Keratinocyte (primary cell): ENCODE measurements around the gene CGN. TPM values are rescaled to one million over a fixed set of nuclear protein-coding genes. Genes with fewer than 3 reads are reported as not detected.

Source experiments
- DNase-seq: peaks from one replicate; pipeline ENCODE4 v3.0.0-alpha.2; 2011; ENCODE audit warnings: low read depth, missing footprints, low spot score
- FAIRE-seq: peaks from 2 replicates; lab custom pipeline; 2011; peaks lifted over from hg19 to GRCh38; lab: Jason Lieb, UNC
- H2AFZ ChIP-seq: 2 replicates; pipeline ENCODE4 v1.6.0; 2012; ENCODE audit warnings: low read length, control low read depth, inconsistent platforms; ENCODE audit not compliant: control insufficient read depth
- H3K27ac ChIP-seq: 2 replicates; pipeline ENCODE4 v1.5.1; 2011; ENCODE audit warnings: low read length; ENCODE audit not compliant: control insufficient read depth, insufficient read depth
- H3K27me3 ChIP-seq: 3 replicates; pipeline ENCODE4 v1.6.0; 2011; ENCODE audit warnings: low read length; ENCODE audit not compliant: control insufficient read depth, insufficient read depth; ENCODE audit errors: extremely low read depth
- H3K36me3 ChIP-seq, 2 experiments: 2 replicates in 1 of 2; 3 replicates in 1 of 2; pipeline ENCODE4 v1.5.1; 2011; ENCODE audit warnings: low read length in 2 of 2, mild to moderate bottlenecking in 1 of 2; ENCODE audit not compliant: control insufficient read depth in 2 of 2, insufficient read depth in 2 of 2; ENCODE audit errors: extremely low read depth in 1 of 2
- H3K4me1 ChIP-seq: 3 replicates; pipeline ENCODE4 v1.5.1; 2011; ENCODE audit warnings: low read length; ENCODE audit not compliant: control insufficient read depth, insufficient read depth; ENCODE audit errors: extremely low read depth
- H3K4me2 ChIP-seq: 3 replicates; pipeline ENCODE4 v1.6.0; 2011; ENCODE audit warnings: low read depth, low read length; ENCODE audit not compliant: control insufficient read depth, insufficient read depth; ENCODE audit errors: extremely low read depth
- H3K4me3 ChIP-seq, 3 experiments: fragments of 200-600 bp in 1 of 3; sonication (generic) in 1 of 3; 2 replicates in 2 of 3; 3 replicates in 1 of 3; pipeline ENCODE4 v1.5.1; 2011 to 2016; ENCODE audit warnings: low read length in 3 of 3, mild to moderate bottlenecking in 3 of 3, control low read depth in 2 of 3, inconsistent platforms in 1 of 3, low read depth in 1 of 3, mixed read lengths in 1 of 3, mixed run types in 1 of 3, moderate library complexity in 1 of 3; ENCODE audit not compliant: control insufficient read depth in 2 of 3, insufficient read depth in 2 of 3; ENCODE audit errors: extremely low read depth in 1 of 3
- H3K79me2 ChIP-seq: 2 replicates; pipeline ENCODE4 v1.6.0; 2012; ENCODE audit warnings: low read length; ENCODE audit not compliant: control insufficient read depth, insufficient read depth
- H3K9ac ChIP-seq: 3 replicates; pipeline ENCODE4 v1.6.0; 2011; ENCODE audit warnings: low read length; ENCODE audit not compliant: control insufficient read depth, insufficient read depth; ENCODE audit errors: extremely low read depth
- H3K9me1 ChIP-seq: 3 replicates; pipeline ENCODE4 v1.6.0; 2011; ENCODE audit warnings: low read length; ENCODE audit not compliant: control insufficient read depth, insufficient read depth; ENCODE audit errors: extremely low read depth
- H3K9me3 ChIP-seq: 2 replicates; pipeline ENCODE4 v1.5.1; 2012; ENCODE audit warnings: low read depth, low read length; ENCODE audit not compliant: control insufficient read depth
- H4K20me1 ChIP-seq: 3 replicates; pipeline ENCODE4 v1.6.0; 2011; ENCODE audit warnings: low read length; ENCODE audit not compliant: control insufficient read depth, insufficient read depth; ENCODE audit errors: extremely low read depth
- EZH2 ChIP-seq: IDR thresholded peaks from one replicate; pipeline ENCODE4 v1.6.1; 2012; ENCODE audit warnings: inconsistent platforms, mild to moderate bottlenecking, low read length, moderate library complexity
- dilution Hi-C: fragments of 300-500 bp; cut with MboI; formaldehyde crosslinking; loops from one replicate; pipeline ENCODE4 v1.7.0; 2020; ENCODE audit warnings: low sequenced_read_pairs; ENCODE audit not compliant: extremely low pct_ligation_motif_present
- polyA plus RNA-seq, 5 experiments: library from polyadenylated mRNA; depleted of rRNA in 3 of 5; stranded (reverse) in 3 of 5; stranded (forward) in 1 of 5; unstranded in 1 of 5; fragments of >200 nt; gene quantifications; 1 replicate in 1 of 5; 2 replicates in 3 of 5; 3 replicates in 1 of 5; pipeline versions ENCODE4 v1.2.1 to v1.2.3, GENCODE V29; 2011 to 2012; ENCODE audit warnings: missing spikeins in 2 of 5, low read depth in 1 of 5, low replicate concordance in 1 of 5
- TF ChIP-seq, protein P1 (sequence below), 3 experiments: IDR thresholded peaks in 1 of 3; conservative IDR thresholded peaks in 1 of 3; optimal IDR thresholded peaks in 1 of 3; 2 replicates in 2 of 3; 3 replicates in 1 of 3; pipeline versions ENCODE3 to v1.5.1; 2011; ENCODE audit warnings: low read length in 3 of 3, mild to moderate bottlenecking in 3 of 3, moderate library complexity in 2 of 3, control low read depth in 1 of 3, inconsistent platforms in 1 of 3; ENCODE audit not compliant: insufficient read depth in 2 of 3; ENCODE audit errors: extremely low read depth in 1 of 3

CGN gene
- polyA plus RNA-seq, 1 donor (not counting 4 experiments of a cell fraction or from before 2014, with no cell fraction given) = 2.9 TPM

DNA sequence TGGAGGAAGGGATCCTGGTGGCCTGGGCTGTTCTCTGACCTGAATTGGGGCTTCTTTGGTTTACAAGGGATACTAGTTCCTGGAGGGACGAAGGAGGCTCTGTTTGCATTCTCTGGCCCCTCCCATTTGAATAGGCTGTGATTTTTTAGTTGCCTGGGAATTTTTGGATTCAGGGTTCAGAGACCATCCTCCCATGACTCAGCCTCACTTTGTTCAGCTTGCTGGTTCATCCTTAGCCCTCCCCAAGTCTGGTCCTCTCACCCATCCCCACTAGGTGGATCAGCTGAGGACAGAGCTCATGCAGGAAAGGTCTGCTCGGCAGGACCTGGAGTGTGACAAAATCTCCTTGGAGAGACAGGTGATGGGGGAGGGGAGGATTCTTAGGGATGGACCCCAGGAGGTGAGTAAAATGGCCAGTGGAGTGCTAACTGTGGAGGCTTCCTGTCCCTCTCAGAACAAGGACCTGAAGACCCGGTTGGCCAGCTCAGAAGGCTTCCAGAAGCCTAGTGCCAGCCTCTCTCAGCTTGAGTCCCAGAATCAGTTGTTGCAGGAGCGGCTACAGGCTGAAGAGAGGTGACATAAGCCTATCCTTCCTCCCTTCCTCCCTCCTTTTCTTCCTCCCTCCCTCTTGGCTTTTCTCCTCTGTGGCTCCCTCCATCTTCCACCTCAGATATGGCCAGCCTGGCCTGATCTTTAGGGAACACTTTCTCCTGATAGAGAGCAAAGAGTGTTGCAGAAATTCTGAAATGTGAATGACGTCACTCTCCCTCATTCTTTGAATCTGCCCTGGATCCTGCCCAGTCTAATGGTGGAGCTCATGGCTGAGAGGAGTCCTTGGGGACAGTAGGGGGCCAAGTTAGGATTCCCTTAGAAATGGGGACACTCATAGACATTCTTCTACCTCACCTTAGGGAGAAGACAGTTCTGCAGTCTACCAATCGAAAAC, 24.4 kb downstream of the CGN start:
- no peak overlapping the region for H2AFZ ChIP-seq
- H3K9ac ChIP-seq = no peak overlapping the region
- dilution Hi-C loops = no loop called here
- FAIRE-seq = no peak
- no peak for TF ChIP-seq EZH2
- TF ChIP-seq, protein P1, sequence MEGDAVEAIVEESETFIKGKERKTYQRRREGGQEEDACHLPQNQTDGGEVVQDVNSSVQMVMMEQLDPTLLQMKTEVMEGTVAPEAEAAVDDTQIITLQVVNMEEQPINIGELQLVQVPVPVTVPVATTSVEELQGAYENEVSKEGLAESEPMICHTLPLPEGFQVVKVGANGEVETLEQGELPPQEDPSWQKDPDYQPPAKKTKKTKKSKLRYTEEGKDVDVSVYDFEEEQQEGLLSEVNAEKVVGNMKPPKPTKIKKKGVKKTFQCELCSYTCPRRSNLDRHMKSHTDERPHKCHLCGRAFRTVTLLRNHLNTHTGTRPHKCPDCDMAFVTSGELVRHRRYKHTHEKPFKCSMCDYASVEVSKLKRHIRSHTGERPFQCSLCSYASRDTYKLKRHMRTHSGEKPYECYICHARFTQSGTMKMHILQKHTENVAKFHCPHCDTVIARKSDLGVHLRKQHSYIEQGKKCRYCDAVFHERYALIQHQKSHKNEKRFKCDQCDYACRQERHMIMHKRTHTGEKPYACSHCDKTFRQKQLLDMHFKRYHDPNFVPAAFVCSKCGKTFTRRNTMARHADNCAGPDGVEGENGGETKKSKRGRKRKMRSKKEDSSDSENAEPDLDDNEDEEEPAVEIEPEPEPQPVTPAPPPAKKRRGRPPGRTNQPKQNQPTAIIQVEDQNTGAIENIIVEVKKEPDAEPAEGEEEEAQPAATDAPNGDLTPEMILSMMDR (optimal IDR thresholded peaks at IDR 0.05 in 1 of 3, IDR thresholded peaks at IDR 0.05 in 1 of 3, conservative IDR thresholded peaks at IDR 0.05 in 1 of 3; ENCODE audit: extremely low read depth in 1 of 3, insufficient read depth in 2 of 3, low read length in 3 of 3) = no peak
- H3K9me1 ChIP-seq = no peaks in the 10 kb centered on the region
- peaks cover 3% of the 10 kb centered on the region for H3K79me2 ChIP-seq
- no peak overlapping the region for H3K27ac ChIP-seq
- H3K36me3 ChIP-seq = no peaks in the 10 kb centered on the region
- no peak overlapping the region for H3K4me2 ChIP-seq
- no peaks in the 10 kb centered on the region for H3K27me3 ChIP-seq
- H3K4me3 ChIP-seq = no peak overlapping the region
- peaks cover 2% of the 10 kb centered on the region for H4K20me1 ChIP-seq
- H3K9me3 ChIP-seq = no peaks in the 10 kb centered on the region
- peaks cover 40% of the 10 kb centered on the region for H3K4me1 ChIP-seq
- DNase-seq = no peak

DNA sequence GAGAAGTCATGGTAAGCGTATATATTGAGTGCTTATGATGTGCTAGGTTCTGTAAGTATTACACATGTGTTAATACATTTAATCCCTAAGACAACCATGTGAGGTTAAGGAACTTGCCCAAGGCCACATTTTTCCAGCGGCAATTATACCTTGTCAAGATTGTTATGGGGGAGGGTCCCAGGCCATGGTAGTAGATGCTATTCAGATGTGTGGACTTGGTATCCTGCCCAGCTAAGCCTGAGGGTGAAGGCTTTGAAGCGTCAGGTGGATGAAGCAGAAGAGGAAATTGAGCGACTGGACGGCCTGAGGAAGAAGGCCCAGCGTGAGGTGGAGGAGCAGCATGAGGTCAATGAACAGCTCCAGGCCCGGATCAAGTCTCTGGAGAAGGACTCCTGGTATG, 25.3 kb downstream of the CGN start:
- TF ChIP-seq, protein P1 (optimal IDR thresholded peaks at IDR 0.05 in 1 of 3, IDR thresholded peaks at IDR 0.05 in 1 of 3, conservative IDR thresholded peaks at IDR 0.05 in 1 of 3; ENCODE audit: extremely low read depth in 1 of 3, insufficient read depth in 2 of 3, low read length in 3 of 3) = no peak
- no peak for TF ChIP-seq EZH2
- no peaks in the 10 kb centered on the region for H3K9me1 ChIP-seq
- dilution Hi-C loops = no loop called here
- H3K4me2 ChIP-seq = peak overlapping the region; percentile 33
- no peaks in the 10 kb centered on the region for H3K27me3 ChIP-seq
- no peak overlapping the region for H3K4me3 ChIP-seq
- peaks cover 2% of the 10 kb centered on the region for H4K20me1 ChIP-seq
- FAIRE-seq (no peak), DNase-seq (no peak)
- no peaks in the 10 kb centered on the region for H3K36me3 ChIP-seq
- H3K9me3 ChIP-seq = no peaks in the 10 kb centered on the region
- H2AFZ ChIP-seq = no peak overlapping the region
- H3K9ac ChIP-seq = no peak overlapping the region
- H3K4me1 ChIP-seq = peaks cover 40% of the 10 kb centered on the region
- peak overlapping the region; percentile 83 for H3K27ac ChIP-seq
- H3K79me2 ChIP-seq = peaks cover 12% of the 10 kb centered on the region
